Esophagus muscularis mucosa (tissue), 4 donors: Measurements from ENCODE around the gene VWC2L. TPM values are rescaled to one million over a fixed set of nuclear protein-coding genes. Genes with fewer than 3 reads are reported as not detected.

Experiments
- DNase-seq: peaks from one replicate; pipeline ENCODE4 v3.0.0-alpha.2; 2017; ENCODE audit errors: extremely low spot score
- H3K27ac ChIP-seq, 4 donors: fragments of 200-600 bp; sonication (generic); replicated peaks in 1 of 4; 1 replicate in 3 of 4; 2 replicates in 1 of 4; pipeline ENCODE4 v1.5.1; 2016 to 2019; ENCODE audit warnings: mild to moderate bottlenecking in 1 of 4
- H3K27me3 ChIP-seq, 4 donors: fragments of 200-600 bp; sonication (generic); one replicate each; pipeline versions ENCODE4 v1.5.1 to v1.6.0; 2016 to 2019
- H3K36me3 ChIP-seq, 4 donors: fragments of 200-600 bp; sonication (generic); one replicate each; pipeline ENCODE4 v1.5.1; 2016 to 2019
- H3K4me1 ChIP-seq, 4 donors: fragments of 200-600 bp; sonication (generic); one replicate each; pipeline ENCODE4 v1.5.1; 2016 to 2019
- H3K4me3 ChIP-seq, 4 donors: fragments of 200-600 bp; sonication (generic); 1 replicate in 2 of 4; 2 replicates in 2 of 4; pipeline ENCODE4 v1.5.1; 2016 to 2019; ENCODE audit warnings: mild to moderate bottlenecking in 4 of 4, moderate library complexity in 1 of 4
- H3K9me3 ChIP-seq, 4 donors: fragments of 200-600 bp; sonication (generic); 1 replicate in 3 of 4; 2 replicates in 1 of 4; pipeline ENCODE4 v1.5.1; 2016 to 2019
- CTCF ChIP-seq, 3 experiments: fragments of 200-600 bp in 2 of 3; fragments of 450-650 bp in 1 of 3; sonication (generic) in 2 of 3; IDR thresholded peaks; one replicate each; pipeline ENCODE4 v1.5.1; 2017 to 2019; ENCODE audit warnings: antibody characterized with exemption in 3 of 3, mild to moderate bottlenecking in 2 of 3, moderate library complexity in 1 of 3
- EP300 ChIP-seq: sonication (generic); formaldehyde crosslinking; IDR thresholded peaks from one replicate; pipeline ENCODE4 v1.6.1; 2017; ENCODE audit warnings: antibody characterized with exemption
- POLR2A ChIP-seq: fragments of 450-650 bp; IDR thresholded peaks from one replicate; pipeline ENCODE4 v1.6.1; 2017; ENCODE audit warnings: antibody characterized with exemption, moderate library complexity, mild to moderate bottlenecking, low read depth
- POLR2AphosphoS5 ChIP-seq, 2 donors: sonication (generic); formaldehyde crosslinking; IDR thresholded peaks; one replicate each; pipeline ENCODE4 v1.6.1; 2017; ENCODE audit warnings: antibody characterized with exemption in 2 of 2
- WGBS: methylation state at CpG from one replicate; pipeline ENCODE4 v1.1.5; 2018; 5-methylcytosine and 5-hydroxymethylcytosine counted together
- intact Hi-C: fragments of 100-400 bp; cut with DNase I; formaldehyde crosslinking; loops from one replicate; pipeline ENCODE4 v1.15.1; 2023
- total RNA-seq, 4 donors: library from RNA; depleted of rRNA; stranded (reverse); fragments of >200 nt; gene quantifications; one replicate each; pipeline versions ENCODE4 v1.1.0 to v1.2.1, GENCODE V29; 2016

VWC2L gene
- total RNA-seq, 4 donors from 2014 or later: 0.11 TPM; not detected in 3

- H3K27ac ChIP-seq: no peak overlapping the region
- DNase-seq: no peak
- TF ChIP-seq CTCF (IDR thresholded peaks at IDR 0.05): no peak
- TF ChIP-seq POLR2A: no peak
- no peak for TF ChIP-seq POLR2AphosphoS5 (IDR thresholded peaks at IDR 0.05)
- TF ChIP-seq EP300: no peak
- no peaks in the 10 kb centered on the region for H3K9me3 ChIP-seq
- H3K4me3 ChIP-seq: no peak overlapping the region
- H3K4me1 ChIP-seq: no peaks in the 10 kb centered on the region
- H3K27me3 ChIP-seq: no peaks in the 10 kb centered on the region
- 65% methylated on average over 6 of the region's 6 CpGs for WGBS
- no peaks in the 10 kb centered on the region for H3K36me3 ChIP-seq
- intact Hi-C loops: no loop called here
These were observed 164.2 kb downstream of the VWC2L start for GRCh38 chr2:214575030-214575429.

- intact Hi-C loops: no loop called here
- WGBS: 49% methylated on average over 7 of the region's 7 CpGs
- TF ChIP-seq POLR2AphosphoS5 (IDR thresholded peaks at IDR 0.05): no peak
- no peak for TF ChIP-seq EP300
These were observed 164.6 kb downstream of the VWC2L start for GRCh38 chr2:214575465-214575864.

GRCh38 chr2:214577769-214578168 lies 166.9 kb downstream of the VWC2L start:
- intact Hi-C loops: no loop called here
- 86% methylated on average over 6 of the region's 6 CpGs for WGBS
- Histone ChIP-seq H3K36me3 (no peaks in the 10 kb centered on the region), H3K9me3 (no peaks in the 10 kb centered on the region), H3K4me1 (no peaks in the 10 kb centered on the region), H3K27me3 (no peaks in the 10 kb centered on the region), H3K4me3 (no peak overlapping the region), H3K27ac (no peak overlapping the region)
- no peak for TF ChIP-seq POLR2A
- no peak for TF ChIP-seq EP300
- TF ChIP-seq POLR2AphosphoS5 (IDR thresholded peaks at IDR 0.05): no peak
- TF ChIP-seq CTCF (IDR thresholded peaks at IDR 0.05): no peak
- no peak for DNase-seq

More at GRCh38 chr2:214575465-214575864, 164.6 kb downstream of the VWC2L start:
- H3K4me3 ChIP-seq: no peak overlapping the region
- no peak overlapping the region for H3K27ac ChIP-seq
- no peaks in the 10 kb centered on the region for H3K4me1 ChIP-seq
- H3K27me3 ChIP-seq: no peaks in the 10 kb centered on the region
- H3K9me3 ChIP-seq: no peaks in the 10 kb centered on the region
- no peaks in the 10 kb centered on the region for H3K36me3 ChIP-seq
- no peak for DNase-seq

GRCh38 chr2:214578442-214578841 lies 167.6 kb downstream of the VWC2L start:
- TF ChIP-seq CTCF (IDR thresholded peaks at IDR 0.05) (no peak), POLR2A (no peak), EP300 (no peak), POLR2AphosphoS5 (IDR thresholded peaks at IDR 0.05) (no peak)
- DNase-seq: no peak
- no peak overlapping the region for H3K27ac ChIP-seq
- 86% methylated on average over 4 of the region's 4 CpGs for WGBS
- no peak overlapping the region for H3K4me3 ChIP-seq
- intact Hi-C loops: no loop called here
- no peaks in the 10 kb centered on the region for H3K27me3 ChIP-seq
- no peaks in the 10 kb centered on the region for H3K4me1 ChIP-seq
- H3K9me3 ChIP-seq: no peaks in the 10 kb centered on the region
- H3K36me3 ChIP-seq: no peaks in the 10 kb centered on the region

GRCh38 chr2:214579035-214579434 lies 168.2 kb downstream of the VWC2L start:
- no peak overlapping the region for H3K27ac ChIP-seq
- H3K36me3 ChIP-seq: no peaks in the 10 kb centered on the region
- no peak for DNase-seq
- no peak for TF ChIP-seq POLR2A
- no peak for TF ChIP-seq EP300
- TF ChIP-seq POLR2AphosphoS5 (IDR thresholded peaks at IDR 0.05): no peak
- no peak for TF ChIP-seq CTCF (IDR thresholded peaks at IDR 0.05)
- intact Hi-C loops: no loop called here
- H3K9me3 ChIP-seq: no peaks in the 10 kb centered on the region
- WGBS: 79% methylated on average over 6 of the region's 6 CpGs
- H3K4me3 ChIP-seq: no peak overlapping the region
- no peaks in the 10 kb centered on the region for H3K4me1 ChIP-seq
- no peaks in the 10 kb centered on the region for H3K27me3 ChIP-seq
